Measurements from ENCODE around the gene TMEM14B.
A peak's percentile ranks its signal among the peaks of the same experiment; 100 is the strongest.
"Not testable (repeated sequence)": the region's sequence is repeated elsewhere in the genome, so short reads cannot be mapped to it uniquely, and the experiment has no call there.

The TMEM14B gene

GRCh38 chr6:10745116-10745515, 2.5 kb upstream of the TMEM14B start:
- DNase-seq (ENCODE audit: low read depth in 2 of 3, low spot score in 2 of 3), result no peak

- no peak for DNase-seq (ENCODE audit: low read depth in 2 of 3, low spot score in 2 of 3)
Observed at GRCh38 chr6:10746915-10747250, 722 bp upstream of the TMEM14B start.

- DNase-seq (ENCODE audit: low read depth in 2 of 3, low spot score in 2 of 3), result no peak
Observed at GRCh38 chr6:10749734-10750133, 2.1 kb downstream of the TMEM14B start.

GRCh38 chr6:10750568-10750967, 3.0 kb downstream of the TMEM14B start:
- not testable (repeated sequence) for DNase-seq (ENCODE audit: low read depth in 2 of 3, low spot score in 2 of 3)

- DNase-seq (ENCODE audit: low read depth in 2 of 3, low spot score in 2 of 3), result not testable (repeated sequence)
Observed at GRCh38 chr6:10751757-10752156, 4.2 kb downstream of the TMEM14B start.

- DNase-seq (ENCODE audit: low read depth in 2 of 3, low spot score in 2 of 3), result no peak
Observed at GRCh38 chr6:10756085-10756484, 8.5 kb downstream of the TMEM14B start.

- DNase-seq (ENCODE audit: low read depth in 2 of 3, low spot score in 2 of 3), result no peak
Observed at GRCh38 chr6:10759312-10759839, 11.8 kb downstream of the TMEM14B start.

GRCh38 chr6:10759884-10760329, 12.3 kb downstream of the TMEM14B start:
- no peak for DNase-seq (ENCODE audit: low read depth in 2 of 3, low spot score in 2 of 3)

GRCh38 chr6:10763006-10763405, 15.4 kb downstream of the TMEM14B start:
- DNase-seq (ENCODE audit: low read depth in 2 of 3, low spot score in 2 of 3), result no peak

GRCh38 chr6:10769419-10769818, 21.8 kb downstream of the TMEM14B start:
- DNase-seq (ENCODE audit: low read depth in 2 of 3, low spot score in 2 of 3), result no peak

- DNase-seq (ENCODE audit: low read depth in 2 of 3, low spot score in 2 of 3), result no peak
Observed at GRCh38 chr6:10771371-10771894, 23.8 kb downstream of the TMEM14B start.

- DNase-seq (ENCODE audit: low read depth in 2 of 3, low spot score in 2 of 3), result no peak
Observed at GRCh38 chr6:10778230-10778629, 30.6 kb downstream of the TMEM14B start.

- DNase-seq (ENCODE audit: low read depth in 2 of 3, low spot score in 2 of 3), result no peak
Observed at GRCh38 chr6:10779076-10779475, 31.5 kb downstream of the TMEM14B start.

GRCh38 chr6:10791673-10792072, 44.1 kb downstream of the TMEM14B start:
- no peak for DNase-seq (ENCODE audit: low read depth in 2 of 3, low spot score in 2 of 3)

GRCh38 chr6:10792101-10792500, 44.5 kb downstream of the TMEM14B start:
- no peak for DNase-seq (ENCODE audit: low read depth in 2 of 3, low spot score in 2 of 3)

GRCh38 chr6:10793035-10793434, 45.4 kb downstream of the TMEM14B start:
- no peak for DNase-seq (ENCODE audit: low read depth in 2 of 3, low spot score in 2 of 3)

GRCh38 chr6:10793695-10794094, 46.1 kb downstream of the TMEM14B start:
- DNase-seq (ENCODE audit: low read depth in 2 of 3, low spot score in 2 of 3), result no peak

GRCh38 chr6:10794239-10794638, 46.6 kb downstream of the TMEM14B start:
- no peak for DNase-seq (ENCODE audit: low read depth in 2 of 3, low spot score in 2 of 3)

- DNase-seq (ENCODE audit: low read depth in 2 of 3, low spot score in 2 of 3), result no peak
Observed at GRCh38 chr6:10800810-10801209, 53.2 kb downstream of the TMEM14B start.

- DNase-seq (ENCODE audit: low read depth in 2 of 3, low spot score in 2 of 3), result peak in 2 of 3 experiments; percentile 14 to 34
Observed at GRCh38 chr6:10801224-10801848, 53.7 kb downstream of the TMEM14B start.
